DMS153 treated with DMSO at 0.1 percent for 48 hours (cell line): ENCODE results near the gene EYS.

Experiments
- DNase-seq: peaks from one replicate; lab custom pipeline; 2025; ENCODE audit not compliant: unreplicated experiment; lab: John Stamatoyannopoulos, UW

The EYS gene

DNA sequence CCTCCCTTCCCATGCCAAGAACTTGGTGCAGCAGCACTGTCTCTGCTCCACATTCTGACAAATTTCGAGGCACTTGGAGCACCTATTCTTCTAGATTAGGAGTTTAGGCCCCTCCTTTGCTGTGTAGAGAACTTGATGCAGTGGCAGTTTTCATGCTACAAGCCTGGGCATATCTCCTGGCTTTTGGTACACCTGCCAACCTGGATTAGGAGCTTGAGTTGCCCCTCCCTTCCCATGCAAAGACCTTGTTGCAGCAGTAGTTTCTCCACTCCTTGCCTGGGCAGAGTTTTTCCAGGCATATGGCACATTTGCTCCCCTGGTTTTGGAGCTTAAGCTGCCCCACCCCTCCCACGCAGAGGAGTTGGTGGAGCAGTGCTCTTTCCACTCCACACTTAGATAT, 956.1 kb downstream of the EYS start:
- no peak for DNase-seq

DNA sequence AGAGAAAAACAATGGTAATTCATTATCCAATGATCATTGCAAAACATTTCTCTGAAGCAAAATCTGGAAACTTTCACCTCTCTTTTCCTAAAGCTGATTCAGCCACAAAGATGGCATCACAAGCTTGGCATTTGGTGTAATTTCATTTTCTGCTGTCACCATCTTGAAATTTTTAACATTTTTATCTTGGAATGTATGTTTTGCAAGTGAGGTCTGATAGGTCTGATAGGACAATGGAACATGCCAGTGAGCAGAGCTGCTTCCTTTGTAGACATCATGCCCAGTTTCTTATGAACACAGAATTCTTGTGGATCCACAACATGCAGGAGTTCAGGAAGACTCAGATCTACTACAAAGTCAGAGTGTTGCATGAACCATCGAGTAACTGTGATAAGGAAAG, 969.6 kb downstream of the EYS start:
- DNase-seq, result no peak

DNA sequence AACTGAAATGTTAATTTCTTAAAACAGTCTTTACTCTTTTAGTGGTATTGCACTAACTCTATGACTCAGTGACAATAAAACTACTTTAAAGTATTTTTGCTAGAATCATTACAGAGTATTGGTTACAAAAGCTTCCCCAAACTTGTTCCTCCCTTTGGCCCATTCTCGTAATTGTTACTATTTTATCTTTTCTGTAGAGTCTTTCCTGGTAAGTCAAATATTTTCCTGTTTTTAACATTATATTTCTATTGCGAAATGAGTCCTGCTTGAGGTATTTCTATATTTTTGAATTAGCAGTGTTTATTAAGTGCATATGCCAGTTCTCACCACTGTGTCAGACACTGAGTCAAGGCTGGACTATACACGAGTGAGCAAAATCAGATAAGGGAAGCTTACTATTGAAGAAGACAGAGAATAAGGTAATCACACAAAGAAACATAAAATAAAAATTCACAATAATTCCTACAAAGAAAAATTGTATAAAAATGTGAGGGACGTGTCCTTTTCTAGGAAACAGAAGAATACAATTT, 970.5 kb downstream of the EYS start:
- DNase-seq, result no peak

DNA sequence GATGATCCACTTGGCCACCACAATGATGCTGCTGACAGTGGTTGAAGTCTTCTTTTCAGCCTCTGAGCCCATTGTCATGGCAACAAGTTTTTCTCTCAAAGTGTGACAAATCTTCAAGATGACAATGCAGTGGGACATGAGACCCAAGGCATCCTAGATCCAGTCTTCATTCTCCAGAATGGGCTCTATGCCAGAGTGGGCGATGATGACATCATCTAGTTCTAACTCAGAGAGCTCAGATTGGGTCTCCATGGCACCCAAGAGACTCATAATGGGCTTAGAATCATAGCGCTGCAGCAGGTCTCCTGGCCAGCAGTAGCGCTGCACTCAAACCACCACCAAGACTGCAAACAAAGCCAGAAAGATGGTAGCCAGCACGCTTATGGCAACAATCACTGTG, 973.6 kb downstream of the EYS start:
- DNase-seq, result no peak

DNA sequence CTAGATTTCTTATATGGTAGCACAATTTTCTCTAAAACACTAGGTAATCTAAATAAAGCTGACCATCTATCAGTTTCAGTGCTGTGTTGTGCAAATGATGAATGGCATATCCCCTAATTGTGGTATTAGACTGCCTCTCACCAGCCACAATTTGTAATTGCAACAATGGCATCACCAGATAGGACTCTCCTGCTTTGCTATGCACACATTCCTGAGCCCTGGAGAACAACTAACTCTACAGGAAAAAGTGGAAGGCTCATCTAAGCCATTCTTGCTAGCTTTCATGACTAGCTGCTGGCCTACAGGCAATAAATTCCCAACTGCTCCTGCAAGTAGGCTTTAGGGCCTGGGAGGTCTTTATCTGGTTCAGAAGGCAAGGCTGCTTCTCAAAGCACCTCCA, 974.1 kb downstream of the EYS start:
- no peak for DNase-seq

GRCh38 chr6:64729522-64729921, 977.5 kb downstream of the EYS start:
- DNase-seq, result no peak

GRCh38 chr6:64727075-64727474, 980.0 kb downstream of the EYS start:
- no peak for DNase-seq

GRCh38 chr6:64724091-64724490, 982.9 kb downstream of the EYS start:
- DNase-seq, result no peak

DNA sequence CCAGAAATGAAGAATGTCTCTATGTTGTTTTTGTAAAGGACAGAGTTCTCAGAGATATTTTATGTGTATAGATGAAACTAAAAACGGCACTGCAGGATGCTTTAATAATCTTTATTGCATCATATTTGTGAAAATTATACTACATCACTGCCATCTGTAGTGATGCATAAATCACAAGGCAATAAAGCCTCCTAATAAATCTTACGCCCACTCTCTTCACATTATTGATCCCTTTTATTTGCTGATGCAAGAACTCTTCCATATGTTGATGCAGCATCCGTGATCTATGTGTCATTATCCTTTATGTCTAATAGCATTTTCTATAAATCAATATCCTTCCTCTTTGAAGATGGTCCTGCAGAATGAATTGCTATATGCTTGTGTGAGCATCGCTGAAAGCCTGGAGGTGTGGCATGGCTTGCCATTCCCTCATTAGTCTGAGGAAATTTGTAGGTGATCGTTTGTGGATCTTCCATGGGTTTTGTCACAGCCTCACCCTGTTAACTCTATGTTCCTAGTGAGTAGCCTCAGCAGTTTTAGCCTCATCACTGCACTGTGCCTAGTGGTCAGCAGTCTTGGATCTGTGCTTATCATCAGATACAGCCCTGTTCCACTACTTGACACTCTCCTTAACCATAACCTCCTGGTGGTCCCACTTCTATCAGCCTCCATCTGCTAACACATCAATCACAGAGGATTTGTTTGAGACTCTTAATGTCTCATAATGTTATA, 983.5 kb downstream of the EYS start:
- no peak for DNase-seq

DNA sequence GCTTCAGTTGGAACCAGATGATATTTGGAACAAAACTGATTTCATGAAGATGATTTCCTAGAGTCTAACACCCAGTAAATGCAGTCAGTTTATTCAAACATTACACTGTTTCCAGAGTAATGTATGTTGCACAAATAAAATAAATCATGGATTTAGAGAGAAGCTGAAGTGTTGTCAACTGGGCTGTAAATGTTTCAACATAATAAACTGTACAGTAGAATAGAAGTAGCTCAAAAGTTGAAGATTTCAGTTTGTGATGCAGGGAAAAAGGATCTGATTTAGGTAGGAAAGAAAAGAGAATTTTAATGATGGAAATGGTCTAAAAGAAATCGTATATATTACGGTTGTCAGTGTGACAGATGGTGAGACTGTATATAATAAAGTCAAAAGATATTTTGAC, 985.2 kb downstream of the EYS start:
- DNase-seq, result no peak

- DNase-seq, result no peak
Observed at GRCh38 chr6:64717281-64717680, 989.7 kb downstream of the EYS start.

- no peak for DNase-seq
Observed at GRCh38 chr6:64715624-64716023, 991.4 kb downstream of the EYS start.

DNA sequence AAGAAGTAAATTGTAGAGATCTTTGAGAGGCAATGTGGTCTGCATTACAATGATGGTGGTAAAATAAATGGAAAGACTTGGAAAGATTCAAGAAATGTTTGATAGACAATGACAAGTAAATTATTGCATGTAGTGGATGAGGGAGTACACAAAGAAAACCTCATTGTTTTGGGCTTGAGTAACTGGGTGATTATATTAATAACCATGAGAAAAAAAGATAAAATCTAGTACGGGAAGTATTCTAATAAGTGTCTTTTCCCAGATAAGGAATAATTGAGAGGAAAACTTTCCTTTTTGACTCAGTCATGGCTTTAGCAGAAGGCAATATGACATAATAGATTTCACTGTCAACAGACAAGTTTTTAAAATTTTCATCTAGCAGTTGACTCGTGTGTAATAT, 993.0 kb downstream of the EYS start:
- DNase-seq, result no peak

- DNase-seq, result no peak
Observed at GRCh38 chr6:64713175-64713574, 993.9 kb downstream of the EYS start.

DNA sequence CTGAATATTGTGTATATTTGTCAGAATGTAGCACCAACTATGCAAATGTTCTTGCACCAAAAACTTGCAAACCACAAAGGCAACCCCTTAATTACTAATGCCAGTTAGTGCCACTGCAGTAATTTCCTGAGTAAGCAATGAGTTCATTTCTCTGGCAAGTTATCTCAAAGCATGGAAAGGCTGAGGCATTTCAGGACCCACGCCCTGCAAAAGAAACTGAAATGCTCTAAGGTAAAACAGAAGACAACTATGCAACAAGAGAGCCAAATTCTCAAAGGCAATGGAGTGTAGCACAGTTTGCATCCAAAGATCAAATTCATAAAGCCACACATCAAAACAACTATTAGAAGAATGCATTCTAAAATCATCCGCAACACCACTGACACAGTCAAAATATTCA, 994.4 kb downstream of the EYS start:
- no peak for DNase-seq

GRCh38 chr6:64703922-64704321, 1003.1 kb downstream of the EYS start:
- no peak for DNase-seq

DNA sequence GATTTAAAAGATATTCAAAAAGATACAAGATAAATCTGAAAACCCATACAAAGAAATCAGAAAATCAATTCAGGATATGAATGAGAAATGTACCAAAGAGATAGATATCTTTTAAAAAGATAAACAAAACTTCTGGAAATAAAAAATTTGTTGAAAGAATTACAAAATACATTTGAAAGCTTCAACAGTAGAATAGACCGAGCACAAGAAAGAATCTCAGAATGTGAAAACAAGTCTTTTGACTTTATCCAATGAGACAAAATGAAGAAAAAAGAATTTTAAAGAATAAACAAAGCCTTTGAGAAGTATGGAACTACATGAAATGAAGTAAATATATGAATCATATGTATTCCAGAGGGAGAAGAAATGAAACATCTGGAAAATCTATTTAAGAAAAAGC, 1011.0 kb downstream of the EYS start:
- DNase-seq, result no peak

GRCh38 chr6:64694356-64694755, 1012.7 kb downstream of the EYS start:
- no peak for DNase-seq

DNA sequence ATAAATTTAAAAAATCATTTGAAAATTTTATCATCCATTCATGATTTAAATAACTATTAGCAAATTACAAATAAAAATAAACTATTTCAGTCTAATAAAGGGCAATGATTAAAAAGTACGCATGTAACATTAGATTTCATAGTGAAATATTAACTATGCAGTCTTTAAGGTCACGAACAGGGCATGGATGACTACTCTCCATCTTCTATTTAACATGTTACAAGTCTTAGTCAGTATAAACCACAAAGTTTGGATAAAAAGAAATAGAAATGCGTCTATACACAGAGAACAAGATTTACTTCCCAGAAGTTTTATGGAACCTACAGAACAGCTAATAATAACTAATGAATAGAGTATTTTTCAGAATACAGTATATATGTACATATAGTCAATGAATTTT, 1016.0 kb downstream of the EYS start:
- no peak for DNase-seq

GRCh38 chr6:64685401-64685800, 1021.6 kb downstream of the EYS start:
- DNase-seq, result no peak

- no peak for DNase-seq
Observed at GRCh38 chr6:64683682-64684081, 1023.3 kb downstream of the EYS start.

- DNase-seq, result no peak
Observed at GRCh38 chr6:64681416-64682160, 1025.4 kb downstream of the EYS start.

- no peak for DNase-seq
Observed at GRCh38 chr6:64680446-64680845, 1026.6 kb downstream of the EYS start.
